Measurements from ENCODE around the gene DDRGK1.
A peak's percentile ranks its signal among the peaks of the same experiment; 100 is the strongest.
"Not testable (repeated sequence)": the region's sequence is repeated elsewhere in the genome, so short reads cannot be mapped to it uniquely, and the experiment has no call there.

The DDRGK1 gene

GRCh38 chr20:3215359-3215917 lies 11.0 kb upstream of the DDRGK1 start:
- DNase-seq (ENCODE audit: low read depth in 3 of 3): not testable (repeated sequence)

- DNase-seq (ENCODE audit: low read depth in 3 of 3): no peak
These were observed 8.7 kb upstream of the DDRGK1 start for GRCh38 chr20:3213226-3213625.

- no peak for DNase-seq (ENCODE audit: low read depth in 3 of 3)
These were observed 5.9 kb upstream of the DDRGK1 start for GRCh38 chr20:3210346-3210745.

- DNase-seq (ENCODE audit: low read depth in 3 of 3): no peak
These were observed 5.5 kb upstream of the DDRGK1 start for GRCh38 chr20:3209946-3210317.

- peak; percentile 34 to 46 (median 41) for DNase-seq (ENCODE audit: low read depth in 3 of 3)
These were observed 4.9 kb upstream of the DDRGK1 start, which contains the start of gene ITPA for GRCh38 chr20:3209257-3209945. Gene ITPA, plus strand, starts transcription at chr20:3209498. Its CDS starts 54 bp downstream, at chr20:3209552.

- DNase-seq (ENCODE audit: low read depth in 3 of 3): no peak
These were observed 4.3 kb upstream of the DDRGK1 start for GRCh38 chr20:3208786-3209256.

- DNase-seq (ENCODE audit: low read depth in 3 of 3): no peak
These were observed 963 bp downstream of the DDRGK1 start for GRCh38 chr20:3203315-3204123.

GRCh38 chr20:3202965-3203314 lies 1.5 kb downstream of the DDRGK1 start:
- DNase-seq (ENCODE audit: low read depth in 3 of 3): no peak

GRCh38 chr20:3199976-3200755 lies 4.3 kb downstream of the DDRGK1 start:
- no peak for DNase-seq (ENCODE audit: low read depth in 3 of 3)

- DNase-seq (ENCODE audit: low read depth in 3 of 3): no peak
These were observed 5.3 kb downstream of the DDRGK1 start for GRCh38 chr20:3199206-3199605.

GRCh38 chr20:3195590-3196237 lies 8.8 kb downstream of the DDRGK1 start:
- DNase-seq (ENCODE audit: low read depth in 3 of 3): no peak

- no peak for DNase-seq (ENCODE audit: low read depth in 3 of 3)
These were observed 9.7 kb downstream of the DDRGK1 start for GRCh38 chr20:3194617-3195280.

- DNase-seq (ENCODE audit: low read depth in 3 of 3): no peak
These were observed 10.5 kb downstream of the DDRGK1 start for GRCh38 chr20:3193806-3194616.

- no peak for DNase-seq (ENCODE audit: low read depth in 3 of 3)
These were observed 12.1 kb downstream of the DDRGK1 start for GRCh38 chr20:3192226-3193015.

- no peak for DNase-seq (ENCODE audit: low read depth in 3 of 3)
These were observed 13.8 kb downstream of the DDRGK1 start for GRCh38 chr20:3190681-3191111.

GRCh38 chr20:3189561-3190131 lies 14.8 kb downstream of the DDRGK1 start:
- no peak for DNase-seq (ENCODE audit: low read depth in 3 of 3)

- no peak for DNase-seq (ENCODE audit: low read depth in 3 of 3)
These were observed 15.6 kb downstream of the DDRGK1 start for GRCh38 chr20:3188823-3189413.

- DNase-seq (ENCODE audit: low read depth in 3 of 3): not testable (repeated sequence)
These were observed 16.6 kb downstream of the DDRGK1 start for GRCh38 chr20:3187861-3188260.

Data from stimulated activated CD4-positive, alpha-beta T cell treated with anti-CD3 and anti-CD28 coated beads, TNF-alpha, amount 100 ng/mL, for 48 hours (primary cell).